K562 (cell line): Measurements from ENCODE around the gene MAP1LC3B. TPM values are rescaled to one million over a fixed set of nuclear protein-coding genes. Genes with fewer than 3 reads are reported as not detected.

Source experiments
- ARID2 ChIP-seq: fragments of 450-650 bp; IDR thresholded peaks from 2 replicates; pipeline ENCODE4 v1.6.1; 2017; ENCODE audit warnings: antibody characterized with exemption, mild to moderate bottlenecking
- CSDE1 ChIP-seq, 2 experiments: fragments of 450-650 bp; IDR thresholded peaks; 2 replicates each; pipeline ENCODE4 v1.6.1; 2016; ENCODE audit warnings: mild to moderate bottlenecking in 1 of 2
- E2F1 ChIP-seq: sonication (generic); formaldehyde crosslinking; IDR thresholded peaks from 2 replicates; pipeline ENCODE4 v1.8.1; 2023; ENCODE audit warnings: mild to moderate bottlenecking, missing genetic modification reagents, moderate library complexity
- HDAC6 ChIP-seq: IDR thresholded peaks from 2 replicates; pipeline ENCODE4 v1.6.1; 2012; ENCODE audit warnings: low read depth, mild to moderate bottlenecking, control low read depth, inconsistent platforms, low read length, moderate library complexity
- NR4A1 ChIP-seq, 2 experiments: fragments of 250-450 bp in 1 of 2; fragments of 450-650 bp in 1 of 2; sonication (Bioruptor Pico) in 1 of 2; IDR thresholded peaks; 2 replicates each; pipeline versions ENCODE4 v1.4.0 to v1.6.1; 2016 to 2020; ENCODE audit warnings: mild to moderate bottlenecking in 2 of 2, missing compliant biosample characterization in 1 of 2, missing genetic modification characterization in 1 of 2, moderate library complexity in 1 of 2
- NUFIP1 ChIP-seq: fragments of 450-650 bp; IDR thresholded peaks from 2 replicates; pipeline ENCODE4 v1.6.1; 2018; ENCODE audit not compliant: partially characterized antibody
- RB1 ChIP-seq: fragments of 450-650 bp; IDR thresholded peaks from 2 replicates; pipeline ENCODE4 v1.6.1; 2017; ENCODE audit warnings: low read depth, mild to moderate bottlenecking
- RBM25 ChIP-seq: fragments of 200-400 bp; formaldehyde crosslinking; IDR thresholded peaks from 2 replicates; pipeline ENCODE4 v1.6.1; 2018; ENCODE audit warnings: low read length, low read depth, moderate library complexity; ENCODE audit not compliant: severe bottlenecking
- TBL1XR1 ChIP-seq, 2 experiments: IDR thresholded peaks; 2 replicates each; pipeline ENCODE4 v1.6.1; 2012; ENCODE audit warnings: improper control_type of control experiment in 2 of 2, low read length in 2 of 2, mild to moderate bottlenecking in 1 of 2
- TBP ChIP-seq: optimal IDR thresholded peaks from 2 replicates; pipeline ENCODE3; 2011; ENCODE audit warnings: low read depth, low read length, improper control_type of control experiment
- TEAD2 ChIP-seq: fragments of 450-650 bp; IDR thresholded peaks from 2 replicates; pipeline ENCODE4 v1.6.1; 2016; ENCODE audit warnings: missing genetic modification characterization, control low read depth, missing compliant biosample characterization
- ZBTB2 ChIP-seq: fragments of 450-650 bp; IDR thresholded peaks from 2 replicates; pipeline ENCODE4 v1.6.1; 2016; ENCODE audit warnings: antibody characterized with exemption
- ZBTB9 ChIP-seq: fragments of 450-650 bp; formaldehyde crosslinking; IDR thresholded peaks from 2 replicates; pipeline ENCODE4 v1.4.0; 2020; ENCODE audit warnings: mild to moderate bottlenecking, moderate library complexity
- ZC3H11A ChIP-seq: IDR thresholded peaks from 2 replicates; pipeline ENCODE4 v1.6.1; 2012; ENCODE audit warnings: low read depth, low read length, improper control_type of control experiment
- ZNF311 ChIP-seq: fragments of 250-450 bp; sonication (Bioruptor Pico); IDR thresholded peaks from 2 replicates; pipeline ENCODE4 v1.4.0; 2020; ENCODE audit warnings: mild to moderate bottlenecking, moderate library complexity
- ZNF324 ChIP-seq: fragments of 250-450 bp; sonication (Bioruptor Pico); IDR thresholded peaks from 2 replicates; pipeline ENCODE4 v1.4.0; 2020; ENCODE audit warnings: mild to moderate bottlenecking
- ZNF354B ChIP-seq: fragments of 250-450 bp; sonication (Bioruptor Pico); IDR thresholded peaks from 2 replicates; pipeline ENCODE4 v1.4.0; 2020
- ZNF609 ChIP-seq: sonication (generic); formaldehyde crosslinking; IDR thresholded peaks from 2 replicates; pipeline ENCODE4 v1.8.1; 2023; ENCODE audit warnings: missing genetic modification reagents, mild to moderate bottlenecking, borderline replicate concordance
- polyA plus RNA-seq, 8 experiments: library from polyadenylated mRNA; depleted of rRNA in 4 of 8; stranded (reverse) in 5 of 8; unstranded in 3 of 8; fragments of >200 nt; fragmentation: Nextera tagmentation in 2 of 8; fragmentation: Illumina TruSeq in 1 of 8; extraction: Ambion mirVana in 2 of 8; extraction: Trizol in 1 of 8; gene quantifications; 2 replicates each; pipeline versions ENCODE4 v1.2.1 to v1.2.3, GENCODE V29; 2011 to 2014; ENCODE audit warnings: inconsistent platforms in 1 of 8, missing spikeins in 1 of 8
- total RNA-seq, 7 experiments: library from RNA; depleted of rRNA in 6 of 7; stranded (reverse); fragments of >200 nt in 6 of 7; fragmentation: Illumina TruSeq in 2 of 7; extraction: Trizol in 2 of 7; gene quantifications; 2 replicates each; pipeline versions ENCODE4 v1.2.1 to v1.2.3, GENCODE V29; 2011 to 2021; ENCODE audit warnings: low replicate concordance in 1 of 7

MAP1LC3B gene
- total and polyA plus RNA-seq, 9 of the 15 experiments (the other 6 are each of a cell fraction or from before 2014, with no cell fraction given) = 16.0 to 81.5 (median 36.7) TPM

GRCh38 chr16:87383505-87384161 is 8.5 kb upstream of the MAP1LC3B start, which contains the start of gene FBXO31 (continued):
- TF ChIP-seq RBM25 (no peak), CSDE1 (IDR thresholded peaks at IDR 0.05) (peak in 1 of 2 experiments; percentile 85; a peak in 1 of 4 replicates), NUFIP1 (peak; percentile 63), ZBTB9 (CRISPR knock-in tag) (no peak), ZBTB2 (0 out of 2 replicates have a peak, but pooled peaks have one; percentile 63), ZNF609 (CRISPR knock-in tag) (0 out of 2 replicates have a peak, but pooled peaks have one; percentile 71), NR4A1 (CRISPR knock-in tag; IDR thresholded peaks at IDR 0.05) (no peak), NR4A1 (tag; IDR thresholded peaks at IDR 0.05) (no peak), ZNF324 (CRISPR knock-in tag) (no peak), TBL1XR1 (IDR thresholded peaks at IDR 0.05; ENCODE audit: low read length in 2 of 2) (peak in 1 of 2 experiments; percentile 89; a peak in 2 of 4 replicates), ARID2 (no peak), ZC3H11A (no peak), TBP (peak; percentile 100), ZNF354B (no peak), E2F1 (CRISPR knock-in tag) (peak; percentile 17; the same call in 1 of the 2 replicates), RB1 (peak; percentile 71), ZNF311 (CRISPR knock-in tag) (no peak), TEAD2 (no peak), HDAC6 (peak; percentile 82; the same call in 1 of the 2 replicates)
